ENCODE measurements around the gene RAG1.
A peak's percentile ranks its signal among the peaks of the same experiment; 100 is the strongest.

The RAG1 gene

GRCh38 chr11:36590513-36590912, 22.7 kb downstream of the RAG1 start:
- DNase-seq (ENCODE audit: low read depth) = no peak

- DNase-seq (ENCODE audit: low read depth) = no peak
These were observed 23.6 kb downstream of the RAG1 start for GRCh38 chr11:36591433-36591832.

GRCh38 chr11:36594316-36594989, 26.6 kb downstream of the RAG1 start, which contains the start of gene IFTAP:
IFTAP (plus strand) TSS chr11:36594502; CDS start chr11:36610104, 15,602 bp downstream.
- peak; percentile 78 for DNase-seq (ENCODE audit: low read depth)

GRCh38 chr11:36596880-36597279, 29.1 kb downstream of the RAG1 start:
- no peak for DNase-seq (ENCODE audit: low read depth)

- no peak for DNase-seq (ENCODE audit: low read depth)
These were observed 30.2 kb downstream of the RAG1 start, which contains the start of gene RAG2 for GRCh38 chr11:36598051-36598450. RAG2 (minus strand) TSS chr11:36598236; CDS start chr11:36594168, 4,068 bp downstream.

- DNase-seq (ENCODE audit: low read depth) = no peak
These were observed 32.4 kb downstream of the RAG1 start for GRCh38 chr11:36600180-36600579.

GRCh38 chr11:36601155-36601554, 33.3 kb downstream of the RAG1 start:
- DNase-seq (ENCODE audit: low read depth) = no peak

- no peak for DNase-seq (ENCODE audit: low read depth)
These were observed 34.3 kb downstream of the RAG1 start for GRCh38 chr11:36602135-36602534.

GRCh38 chr11:36605221-36606216, 37.7 kb downstream of the RAG1 start:
- DNase-seq (ENCODE audit: low read depth) = no peak

- DNase-seq (ENCODE audit: low read depth) = no peak
These were observed 40.8 kb downstream of the RAG1 start for GRCh38 chr11:36608491-36609199.

GRCh38 chr11:36609383-36609782, 41.6 kb downstream of the RAG1 start:
- DNase-seq (ENCODE audit: low read depth) = no peak

- no peak for DNase-seq (ENCODE audit: low read depth)
These were observed 48.0 kb downstream of the RAG1 start for GRCh38 chr11:36615826-36616225.

- no peak for DNase-seq (ENCODE audit: low read depth)
These were observed 49.9 kb downstream of the RAG1 start for GRCh38 chr11:36617543-36618362.

- DNase-seq (ENCODE audit: low read depth) = no peak
These were observed 50.7 kb downstream of the RAG1 start for GRCh38 chr11:36618363-36619047.

- DNase-seq (ENCODE audit: low read depth) = no peak
These were observed 51.7 kb downstream of the RAG1 start for GRCh38 chr11:36619502-36619901.

- no peak for DNase-seq (ENCODE audit: low read depth)
These were observed 52.4 kb downstream of the RAG1 start for GRCh38 chr11:36620246-36620645.

- DNase-seq (ENCODE audit: low read depth) = peak; percentile 15
These were observed 54.8 kb downstream of the RAG1 start for GRCh38 chr11:36622431-36623136.

GRCh38 chr11:36623494-36623893, 55.7 kb downstream of the RAG1 start:
- no peak for DNase-seq (ENCODE audit: low read depth)

GRCh38 chr11:36627006-36627405, 59.2 kb downstream of the RAG1 start:
- no peak for DNase-seq (ENCODE audit: low read depth)

- no peak for DNase-seq (ENCODE audit: low read depth)
These were observed 59.7 kb downstream of the RAG1 start for GRCh38 chr11:36627471-36627870.

Data from HS-27A (cell line).